ENCODE data around the gene PIAS4. TPM values are rescaled to one million over a fixed set of nuclear protein-coding genes. Genes with fewer than 3 reads are reported as not detected.

Gene PIAS4
- total RNA-seq, 1 experiment from 2014 or later, result 17.3 TPM

GRCh38 chr19:4052114-4052992, 44.8 kb downstream of the PIAS4 start:
- no peak for DNase-seq
- no peaks in the 10 kb centered on the region for H3K4me1 ChIP-seq (ENCODE audit: low read length)
- H3K9me3 ChIP-seq (ENCODE audit: low read length), result no peaks in the 10 kb centered on the region
- H4K20me1 ChIP-seq (ENCODE audit: insufficient read depth, low read depth, low read length), result peaks cover 64% of the 10 kb centered on the region
- H3K9me2 ChIP-seq (replicated peaks; ENCODE audit: insufficient read depth, low read length), result no peaks in the 10 kb centered on the region
- no peak overlapping the region for H3K27ac ChIP-seq (ENCODE audit: low read length)
- H3K4me3 ChIP-seq (ENCODE audit: low read length), result no peak overlapping the region
- H2AFZ ChIP-seq (ENCODE audit: low read length), result no peak overlapping the region
- H3K27me3 ChIP-seq (ENCODE audit: low read length), result no peaks in the 10 kb centered on the region
- H3K36me3 ChIP-seq (ENCODE audit: insufficient read depth, low read length), result peaks cover 13% of the 10 kb centered on the region; the same call in 1 of the 2 replicates
- no peak overlapping the region for H3K9ac ChIP-seq (ENCODE audit: low read length)
- peaks cover 79% of the 10 kb centered on the region for H3K79me2 ChIP-seq (ENCODE audit: low read length)
- H3K4me2 ChIP-seq (ENCODE audit: low read depth, low read length, poor library complexity, severe bottlenecking), result no peak overlapping the region

DNA sequence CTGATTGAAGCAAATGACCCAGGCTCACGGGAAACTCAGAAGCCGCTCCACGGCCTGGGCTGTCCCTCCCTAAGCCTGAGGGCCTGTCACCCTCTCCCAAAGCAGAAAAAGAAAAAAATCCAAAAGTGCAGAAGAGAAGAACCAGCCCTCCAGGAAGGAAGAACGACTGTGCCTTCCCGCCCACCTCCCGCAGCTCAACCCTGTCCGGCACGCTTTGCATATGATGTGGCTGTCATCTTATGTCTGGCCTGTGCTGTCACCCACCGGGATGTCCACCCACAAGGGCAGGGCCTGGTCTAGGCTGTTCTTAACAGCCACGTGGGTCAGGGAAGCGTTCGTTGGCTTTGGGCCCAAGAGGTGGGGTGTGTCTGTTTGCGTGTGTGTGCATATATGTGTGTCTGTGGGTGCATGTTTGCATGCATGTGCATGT, 45.5 kb downstream of the PIAS4 start:
- H3K4me1 ChIP-seq (ENCODE audit: low read length), result no peaks in the 10 kb centered on the region
- peaks cover 13% of the 10 kb centered on the region; the same call in 1 of the 2 replicates for H3K36me3 ChIP-seq (ENCODE audit: insufficient read depth, low read length)
- peaks cover 84% of the 10 kb centered on the region for H3K79me2 ChIP-seq (ENCODE audit: low read length)
- no peaks in the 10 kb centered on the region for H3K9me3 ChIP-seq (ENCODE audit: low read length)
- DNase-seq, result no peak
- H2AFZ ChIP-seq (ENCODE audit: low read length), result no peak overlapping the region
- no peak overlapping the region for H3K4me3 ChIP-seq (ENCODE audit: low read length)
- no peak overlapping the region for H3K9ac ChIP-seq (ENCODE audit: low read length)
- H3K9me2 ChIP-seq (replicated peaks; ENCODE audit: insufficient read depth, low read length), result no peaks in the 10 kb centered on the region
- peaks cover 67% of the 10 kb centered on the region for H4K20me1 ChIP-seq (ENCODE audit: insufficient read depth, low read depth, low read length)
- no peak overlapping the region for H3K4me2 ChIP-seq (ENCODE audit: low read depth, low read length, poor library complexity, severe bottlenecking)
- no peak overlapping the region for H3K27ac ChIP-seq (ENCODE audit: low read length)
- H3K27me3 ChIP-seq (ENCODE audit: low read length), result no peaks in the 10 kb centered on the region

DNA sequence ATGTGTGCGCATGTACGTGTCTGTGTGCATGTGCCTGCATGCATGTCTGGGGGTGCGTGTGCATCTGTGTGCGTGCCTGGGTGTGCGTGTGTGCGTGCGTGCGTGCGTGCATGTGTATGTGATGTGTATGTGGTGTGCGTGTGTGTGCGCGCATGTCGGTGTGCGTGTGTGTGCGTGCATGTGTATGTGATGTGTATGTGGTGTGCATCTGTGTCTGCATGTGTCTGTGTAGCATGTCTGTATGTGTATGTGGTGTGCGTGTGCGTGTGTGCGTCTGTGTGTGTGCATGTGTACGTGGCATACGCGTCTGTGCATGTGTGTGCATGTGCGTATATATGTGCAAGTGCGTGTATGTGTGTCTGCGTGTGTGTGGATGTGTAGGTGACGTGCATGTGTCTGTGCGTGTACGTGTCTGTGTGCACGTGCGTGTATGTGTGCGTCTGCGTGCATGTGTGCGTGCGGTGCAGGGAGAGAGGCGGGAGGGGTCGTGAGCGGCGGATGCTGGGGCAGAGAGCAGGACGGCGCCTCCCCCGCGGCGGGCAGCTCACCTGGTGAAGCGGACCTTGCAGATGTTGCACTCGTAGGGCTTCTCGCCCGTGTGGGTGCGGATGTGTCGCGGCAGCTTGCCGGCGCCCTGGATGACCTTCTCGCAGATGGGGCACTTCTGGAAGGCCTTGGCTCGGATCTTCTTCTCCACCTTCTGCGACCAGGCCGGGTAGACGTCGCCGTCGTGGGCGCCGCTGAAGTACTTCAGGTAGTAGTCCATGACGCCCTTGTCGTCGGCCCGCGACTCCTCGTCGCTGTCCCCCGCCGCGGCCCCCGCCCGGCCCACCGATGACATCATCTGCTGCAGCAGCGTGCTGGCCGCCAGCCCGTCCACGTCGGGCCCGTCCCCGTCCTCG, 46.1 kb downstream of the PIAS4 start:
- Histone ChIP-seq H3K79me2 (ENCODE audit: low read length) (peaks cover 84% of the 10 kb centered on the region), H2AFZ (ENCODE audit: low read length) (no peak overlapping the region), H4K20me1 (ENCODE audit: insufficient read depth, low read depth, low read length) (peaks cover 67% of the 10 kb centered on the region), H3K9me3 (ENCODE audit: low read length) (no peaks in the 10 kb centered on the region), H3K9me2 (replicated peaks; ENCODE audit: insufficient read depth, low read length) (no peaks in the 10 kb centered on the region), H3K36me3 (ENCODE audit: insufficient read depth, low read length) (peaks cover 13% of the 10 kb centered on the region; the same call in 1 of the 2 replicates), H3K9ac (ENCODE audit: low read length) (no peak overlapping the region), H3K4me1 (ENCODE audit: low read length) (no peaks in the 10 kb centered on the region), H3K27me3 (ENCODE audit: low read length) (no peaks in the 10 kb centered on the region), H3K4me3 (ENCODE audit: low read length) (no peak overlapping the region), H3K27ac (ENCODE audit: low read length) (no peak overlapping the region), H3K4me2 (ENCODE audit: low read depth, low read length, poor library complexity, severe bottlenecking) (no peak overlapping the region)
- no peak for DNase-seq

DNA sequence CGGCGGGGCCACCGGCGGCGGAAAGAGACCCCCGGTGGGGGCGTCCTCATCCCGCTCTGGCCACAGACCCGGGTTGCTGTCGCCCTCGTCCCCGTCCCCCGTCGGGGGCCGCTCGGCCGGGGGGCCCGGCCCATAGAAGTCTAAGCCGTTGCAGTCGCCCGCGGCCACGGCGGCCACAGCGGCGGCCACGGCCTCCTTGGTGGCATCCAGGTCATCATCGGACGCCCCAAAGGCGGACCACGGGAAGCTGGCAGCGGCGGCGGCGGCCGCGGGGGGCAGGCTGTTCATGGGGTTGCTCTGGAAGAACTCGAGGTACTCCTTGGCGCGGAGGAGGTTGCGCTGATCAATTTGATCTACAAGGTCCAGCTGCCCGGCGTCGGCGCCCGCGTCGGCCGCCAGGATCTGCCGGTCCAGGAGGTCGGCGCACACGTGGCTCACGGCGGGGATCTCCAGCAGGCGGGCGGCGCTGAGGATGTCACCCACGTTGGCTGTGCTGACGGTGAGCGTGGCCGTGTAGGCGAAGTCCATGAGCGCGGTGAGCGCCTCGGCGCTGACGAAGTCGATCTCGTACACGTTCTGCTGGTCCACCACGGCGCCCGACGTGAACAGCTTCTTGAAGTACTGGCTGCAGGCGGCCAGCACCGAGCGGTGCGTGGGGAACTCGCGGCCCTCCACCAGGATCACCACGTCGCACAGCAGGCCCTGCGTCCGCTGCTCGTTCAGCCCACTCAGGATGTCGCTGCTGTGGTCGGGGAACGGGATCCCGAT, 47.1 kb downstream of the PIAS4 start:
- Histone ChIP-seq H3K4me1 (ENCODE audit: low read length) (peaks cover 2% of the 10 kb centered on the region), H3K27me3 (ENCODE audit: low read length) (no peaks in the 10 kb centered on the region), H3K27ac (ENCODE audit: low read length) (no peak overlapping the region), H3K36me3 (ENCODE audit: insufficient read depth, low read length) (peaks cover 13% of the 10 kb centered on the region; the same call in 1 of the 2 replicates), H4K20me1 (ENCODE audit: insufficient read depth, low read depth, low read length) (peaks cover 71% of the 10 kb centered on the region), H2AFZ (ENCODE audit: low read length) (no peak overlapping the region), H3K79me2 (ENCODE audit: low read length) (peaks cover 87% of the 10 kb centered on the region), H3K9me3 (ENCODE audit: low read length) (no peaks in the 10 kb centered on the region), H3K9ac (ENCODE audit: low read length) (no peak overlapping the region), H3K4me3 (ENCODE audit: low read length) (no peak overlapping the region), H3K9me2 (replicated peaks; ENCODE audit: insufficient read depth, low read length) (no peaks in the 10 kb centered on the region), H3K4me2 (ENCODE audit: low read depth, low read length, poor library complexity, severe bottlenecking) (no peak overlapping the region)
- no peak for DNase-seq

- Histone ChIP-seq H3K4me1 (ENCODE audit: low read length) (peaks cover 8% of the 10 kb centered on the region), H3K4me3 (ENCODE audit: low read length) (no peak overlapping the region), H3K9me3 (ENCODE audit: low read length) (no peaks in the 10 kb centered on the region), H3K36me3 (ENCODE audit: insufficient read depth, low read length) (peaks cover 13% of the 10 kb centered on the region; the same call in 1 of the 2 replicates), H3K27ac (ENCODE audit: low read length) (no peak overlapping the region), H4K20me1 (ENCODE audit: insufficient read depth, low read depth, low read length) (peaks cover 73% of the 10 kb centered on the region), H3K9me2 (replicated peaks; ENCODE audit: insufficient read depth, low read length) (no peaks in the 10 kb centered on the region), H2AFZ (ENCODE audit: low read length) (no peak overlapping the region), H3K27me3 (ENCODE audit: low read length) (no peaks in the 10 kb centered on the region), H3K4me2 (ENCODE audit: low read depth, low read length, poor library complexity, severe bottlenecking) (no peak overlapping the region), H3K9ac (ENCODE audit: low read length) (no peak overlapping the region), H3K79me2 (ENCODE audit: low read length) (peaks cover 88% of the 10 kb centered on the region)
- no peak for DNase-seq
Measured at GRCh38 chr19:4055209-4055552, 47.6 kb downstream of the PIAS4 start.

DNA sequence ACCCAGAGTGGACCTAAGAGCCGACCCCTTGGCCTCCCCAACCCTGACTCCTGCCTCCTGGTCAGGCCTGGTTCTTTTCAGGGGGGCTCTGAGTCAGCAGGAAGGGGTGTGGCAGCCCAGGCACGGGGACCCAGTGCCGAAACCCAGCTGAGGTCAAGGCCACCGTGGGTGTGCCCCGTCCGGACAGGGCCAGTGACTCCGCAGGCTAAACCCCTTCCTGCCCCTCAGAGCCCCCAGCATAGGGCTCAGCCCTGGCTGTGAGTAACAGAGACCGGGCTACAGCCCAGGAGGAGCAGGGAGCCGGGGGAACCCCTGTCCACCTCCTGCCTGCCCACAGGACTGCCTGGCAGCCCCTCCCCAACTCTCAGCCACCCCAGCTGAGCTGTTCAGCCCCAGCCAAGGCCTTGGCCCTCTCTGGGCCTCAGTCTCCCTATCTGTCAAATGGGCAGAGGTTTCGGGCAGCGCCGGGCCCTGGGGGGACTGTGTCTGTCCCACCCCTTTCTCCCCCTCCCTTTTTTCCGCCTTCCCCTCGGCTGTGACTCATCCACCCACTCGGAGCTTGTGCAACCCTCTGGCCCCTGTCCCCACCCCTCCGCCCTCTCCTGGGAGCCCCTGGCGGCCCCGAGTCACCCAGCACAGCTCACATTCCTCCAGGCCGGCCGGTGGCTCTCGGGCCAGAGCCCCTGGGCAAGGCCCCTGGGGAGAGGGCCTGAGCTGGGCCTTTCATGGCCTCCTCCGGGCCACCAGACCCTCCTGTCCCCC, 50.6 kb downstream of the PIAS4 start:
- Histone ChIP-seq H4K20me1 (ENCODE audit: insufficient read depth, low read depth, low read length) (peaks cover 78% of the 10 kb centered on the region), H3K4me3 (ENCODE audit: low read length) (no peak overlapping the region), H3K9ac (ENCODE audit: low read length) (no peak overlapping the region), H3K79me2 (ENCODE audit: low read length) (peaks cover 91% of the 10 kb centered on the region), H3K27me3 (ENCODE audit: low read length) (no peaks in the 10 kb centered on the region), H3K27ac (ENCODE audit: low read length) (no peak overlapping the region), H3K9me3 (ENCODE audit: low read length) (no peaks in the 10 kb centered on the region), H3K4me2 (ENCODE audit: low read depth, low read length, poor library complexity, severe bottlenecking) (no peak overlapping the region), H3K4me1 (ENCODE audit: low read length) (peaks cover 37% of the 10 kb centered on the region), H3K36me3 (ENCODE audit: insufficient read depth, low read length) (peaks cover 6% of the 10 kb centered on the region; the same call in 1 of the 2 replicates), H2AFZ (ENCODE audit: low read length) (no peak overlapping the region), H3K9me2 (replicated peaks; ENCODE audit: insufficient read depth, low read length) (no peaks in the 10 kb centered on the region)
- peak; percentile 42 for DNase-seq

GRCh38 chr19:4058693-4059452, 51.3 kb downstream of the PIAS4 start:
- Histone ChIP-seq H3K4me3 (ENCODE audit: low read length) (no peak overlapping the region), H3K9ac (ENCODE audit: low read length) (no peak overlapping the region)

More at GRCh38 chr19:4058693-4059452, 51.3 kb downstream of the PIAS4 start:
- no peaks in the 10 kb centered on the region for H3K9me3 ChIP-seq (ENCODE audit: low read length)
- no peaks in the 10 kb centered on the region for H3K27me3 ChIP-seq (ENCODE audit: low read length)
- no peak overlapping the region for H3K4me2 ChIP-seq (ENCODE audit: low read depth, low read length, poor library complexity, severe bottlenecking)
- H3K27ac ChIP-seq (ENCODE audit: low read length), result no peak overlapping the region
- peaks cover 78% of the 10 kb centered on the region for H4K20me1 ChIP-seq (ENCODE audit: insufficient read depth, low read depth, low read length)
- peaks cover 45% of the 10 kb centered on the region for H3K4me1 ChIP-seq (ENCODE audit: low read length)
- H3K79me2 ChIP-seq (ENCODE audit: low read length), result peaks cover 91% of the 10 kb centered on the region
- H3K9me2 ChIP-seq (replicated peaks; ENCODE audit: insufficient read depth, low read length), result no peaks in the 10 kb centered on the region
- no peak for DNase-seq
- no peak overlapping the region for H2AFZ ChIP-seq (ENCODE audit: low read length)
- no peaks in the 10 kb centered on the region for H3K36me3 ChIP-seq (ENCODE audit: insufficient read depth, low read length)

All from Karpas-422 (cell line).